ENCODE measurements around the gene LCN9. TPM values are rescaled to one million over a fixed set of nuclear protein-coding genes. Genes with fewer than 3 reads are reported as not detected.

LCN9 gene
- total and polyA plus RNA-seq, 2 of the 4 experiments (the other 2 are of a cell fraction): not detected

DNA sequence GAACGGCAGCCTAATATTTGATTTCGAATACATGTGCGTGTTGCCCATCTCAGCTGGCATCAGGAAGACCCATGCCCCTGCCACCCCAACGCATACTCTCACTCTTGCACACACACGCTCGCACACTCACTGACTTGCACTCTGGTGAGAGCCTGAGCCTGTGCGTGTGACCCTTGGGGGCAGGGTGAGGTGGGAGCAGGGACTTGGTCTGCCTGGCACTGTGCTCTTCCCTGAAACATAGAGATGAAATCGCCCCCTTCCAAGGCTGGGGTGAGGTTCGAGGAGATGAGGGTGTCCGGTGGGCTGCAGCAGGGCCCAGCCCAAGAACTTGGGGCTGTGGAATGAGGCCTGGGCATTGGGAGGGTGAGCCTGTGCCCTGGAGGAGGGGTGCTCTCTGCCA lies 1.2 kb downstream of the LCN9 start:
- in situ Hi-C loops (cut with MboI; ENCODE audit: low sequenced_read_pairs): no loop called here

More for the DNA sequence above, 1.2 kb downstream of the LCN9 start:
- Histone ChIP-seq H2BK5ac (ENCODE audit: low read depth, low read length, poor library complexity, severe bottlenecking) (no peak overlapping the region), H3K23ac (ENCODE audit: low read depth, low read length) (no peak overlapping the region), H3K9ac (ENCODE audit: low read depth, low read length) (no peak overlapping the region), H3K4ac (ENCODE audit: low read depth, low read length) (no peak overlapping the region), H3K4me2 (ENCODE audit: low read depth, low read length) (no peak overlapping the region), H4K20me1 (ENCODE audit: insufficient read depth, low read length) (no peaks in the 10 kb centered on the region), H3K9me3 (ENCODE audit: control insufficient read depth, insufficient read depth, low read length) (no peaks in the 10 kb centered on the region; the same call in 1 of the 2 replicates), H2AK9ac (replicated peaks; ENCODE audit: low read depth, low read length, poor library complexity) (no peak overlapping the region), H3K36me3 (ENCODE audit: control insufficient read depth, insufficient read depth, low read length) (no peaks in the 10 kb centered on the region), H3K79me1 (ENCODE audit: low read depth in 1 of 2, low read length in 2 of 2) (no peaks in the 10 kb centered on the region), H3K4me1 (ENCODE audit: control insufficient read depth, insufficient read depth, low read length) (no peaks in the 10 kb centered on the region), H3K56ac (ENCODE audit: extremely low read depth, insufficient read depth, low read length) (no peak overlapping the region), H2BK20ac (ENCODE audit: low read depth, low read length) (no peak overlapping the region), H3K4me3 (ENCODE audit: insufficient read depth, low read depth, low read length) (no peak overlapping the region), H3K9me1 (ENCODE audit: insufficient read depth, low read length) (no peaks in the 10 kb centered on the region), H4K5ac (ENCODE audit: low read depth, low read length) (no peak overlapping the region), H2BK15ac (ENCODE audit: low read depth, low read length) (no peak overlapping the region), H2BK120ac (ENCODE audit: low read depth, low read length) (no peak overlapping the region), H2AFZ (replicated peaks; ENCODE audit: low read length, poor library complexity) (no peak overlapping the region), H4K8ac (ENCODE audit: low read depth in 2 of 2, low read length in 2 of 2) (no peak overlapping the region), H3K27me3 (ENCODE audit: control insufficient read depth, insufficient read depth, low read length) (no peaks in the 10 kb centered on the region), H2AK5ac (ENCODE audit: low read depth, low read length) (no peak overlapping the region), H3K27ac (ENCODE audit: insufficient read depth, low read length) (no peak overlapping the region), H3K18ac (ENCODE audit: low read depth, low read length) (no peak overlapping the region), H3K14ac (replicated peaks; ENCODE audit: low read depth, low read length) (no peak overlapping the region), H4K91ac (ENCODE audit: insufficient read depth, low read depth, low read length) (no peak overlapping the region)
- ATAC-seq (ENCODE audit: low read depth) (no peak), DNase-seq (no peak)
- CTCF ChIA-PET: no interaction called here
- WGBS, 2 experiments (ENCODE audit: extremely low coverage in 2 of 2, insufficient read length in 1 of 2): no CpG with 5 or more reads among the region's 10 CpGs
- POLR2A ChIA-PET (ENCODE audit: unreplicated experiment): no interaction called here
- dilution Hi-C loops (cut with HindIII; ENCODE audit: low sequenced_read_pairs, unreplicated experiment) (no loop called here), intact Hi-C loops (cut with micrococcal nuclease) (no loop called here)
- TF ChIP-seq SMC3 (IDR thresholded peaks at IDR 0.05; ENCODE audit: low read depth, low read length) (no peak), RFX5 (IDR thresholded peaks at IDR 0.05; ENCODE audit: low read depth, low read length) (no peak), FOS (IDR thresholded peaks at IDR 0.05; ENCODE audit: low read depth, low read length) (no peak), MAFK (IDR thresholded peaks at IDR 0.05; ENCODE audit: low read depth, low read length) (no peak), POLR2A (IDR thresholded peaks at IDR 0.05; ENCODE audit: low read depth, low read length) (no peak), RCOR1 (IDR thresholded peaks at IDR 0.05; ENCODE audit: insufficient replicate concordance, low read length) (no peak)
- TF ChIP-seq, protein P1, sequence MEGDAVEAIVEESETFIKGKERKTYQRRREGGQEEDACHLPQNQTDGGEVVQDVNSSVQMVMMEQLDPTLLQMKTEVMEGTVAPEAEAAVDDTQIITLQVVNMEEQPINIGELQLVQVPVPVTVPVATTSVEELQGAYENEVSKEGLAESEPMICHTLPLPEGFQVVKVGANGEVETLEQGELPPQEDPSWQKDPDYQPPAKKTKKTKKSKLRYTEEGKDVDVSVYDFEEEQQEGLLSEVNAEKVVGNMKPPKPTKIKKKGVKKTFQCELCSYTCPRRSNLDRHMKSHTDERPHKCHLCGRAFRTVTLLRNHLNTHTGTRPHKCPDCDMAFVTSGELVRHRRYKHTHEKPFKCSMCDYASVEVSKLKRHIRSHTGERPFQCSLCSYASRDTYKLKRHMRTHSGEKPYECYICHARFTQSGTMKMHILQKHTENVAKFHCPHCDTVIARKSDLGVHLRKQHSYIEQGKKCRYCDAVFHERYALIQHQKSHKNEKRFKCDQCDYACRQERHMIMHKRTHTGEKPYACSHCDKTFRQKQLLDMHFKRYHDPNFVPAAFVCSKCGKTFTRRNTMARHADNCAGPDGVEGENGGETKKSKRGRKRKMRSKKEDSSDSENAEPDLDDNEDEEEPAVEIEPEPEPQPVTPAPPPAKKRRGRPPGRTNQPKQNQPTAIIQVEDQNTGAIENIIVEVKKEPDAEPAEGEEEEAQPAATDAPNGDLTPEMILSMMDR (conservative IDR thresholded peaks at IDR 0.05; ENCODE audit: low read depth, low read length): no peak
- TF ChIP-seq, protein P2, sequence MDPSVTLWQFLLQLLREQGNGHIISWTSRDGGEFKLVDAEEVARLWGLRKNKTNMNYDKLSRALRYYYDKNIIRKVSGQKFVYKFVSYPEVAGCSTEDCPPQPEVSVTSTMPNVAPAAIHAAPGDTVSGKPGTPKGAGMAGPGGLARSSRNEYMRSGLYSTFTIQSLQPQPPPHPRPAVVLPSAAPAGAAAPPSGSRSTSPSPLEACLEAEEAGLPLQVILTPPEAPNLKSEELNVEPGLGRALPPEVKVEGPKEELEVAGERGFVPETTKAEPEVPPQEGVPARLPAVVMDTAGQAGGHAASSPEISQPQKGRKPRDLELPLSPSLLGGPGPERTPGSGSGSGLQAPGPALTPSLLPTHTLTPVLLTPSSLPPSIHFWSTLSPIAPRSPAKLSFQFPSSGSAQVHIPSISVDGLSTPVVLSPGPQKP (IDR thresholded peaks at IDR 0.05; ENCODE audit: borderline replicate concordance, low read depth, low read length): no peak
- TF ChIP-seq, protein P3, sequence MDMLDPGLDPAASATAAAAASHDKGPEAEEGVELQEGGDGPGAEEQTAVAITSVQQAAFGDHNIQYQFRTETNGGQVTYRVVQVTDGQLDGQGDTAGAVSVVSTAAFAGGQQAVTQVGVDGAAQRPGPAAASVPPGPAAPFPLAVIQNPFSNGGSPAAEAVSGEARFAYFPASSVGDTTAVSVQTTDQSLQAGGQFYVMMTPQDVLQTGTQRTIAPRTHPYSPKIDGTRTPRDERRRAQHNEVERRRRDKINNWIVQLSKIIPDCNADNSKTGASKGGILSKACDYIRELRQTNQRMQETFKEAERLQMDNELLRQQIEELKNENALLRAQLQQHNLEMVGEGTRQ (IDR thresholded peaks at IDR 0.05; ENCODE audit: low read depth, low read length): no peak
- no TSS peak for BruUV-seq (replicated peaks)
